PFSK-1 (cell line): ENCODE data around the gene SLC24A1.

Source experiments
- FOXP2 ChIP-seq: optimal IDR thresholded peaks from 2 replicates; pipeline ENCODE3; 2011; ENCODE audit warnings: borderline replicate concordance, control low read depth, inconsistent platforms; ENCODE audit not compliant: insufficient read depth; ENCODE audit errors: extremely low read length, extremely low read depth
- POLR2AphosphoS5 ChIP-seq: IDR thresholded peaks from 2 replicates; pipeline ENCODE4 v1.6.1; 2012; ENCODE audit warnings: low read depth, mild to moderate bottlenecking, control low read depth, low read length, moderate library complexity
- SIN3A ChIP-seq: IDR thresholded peaks from 2 replicates; pipeline ENCODE4 v1.6.1; 2012; ENCODE audit warnings: mild to moderate bottlenecking, low read length, moderate library complexity, borderline replicate concordance; ENCODE audit not compliant: insufficient read depth
- TAF1 ChIP-seq: IDR thresholded peaks from 2 replicates; pipeline ENCODE4 v1.6.1; 2012; ENCODE audit warnings: low read length, control low read depth, borderline replicate concordance; ENCODE audit not compliant: insufficient read depth
- TF ChIP-seq, protein P1 (sequence below), 2 experiments: IDR thresholded peaks; 2 replicates each; pipeline versions ENCODE4 v1.6.1 to v1.8.0; 2011 to 2012; ENCODE audit warnings: low read depth in 2 of 2, low read length in 2 of 2, control low read depth in 1 of 2, inconsistent platforms in 1 of 2, mild to moderate bottlenecking in 1 of 2, moderate library complexity in 1 of 2; ENCODE audit not compliant: insufficient read depth in 1 of 2

DNA sequence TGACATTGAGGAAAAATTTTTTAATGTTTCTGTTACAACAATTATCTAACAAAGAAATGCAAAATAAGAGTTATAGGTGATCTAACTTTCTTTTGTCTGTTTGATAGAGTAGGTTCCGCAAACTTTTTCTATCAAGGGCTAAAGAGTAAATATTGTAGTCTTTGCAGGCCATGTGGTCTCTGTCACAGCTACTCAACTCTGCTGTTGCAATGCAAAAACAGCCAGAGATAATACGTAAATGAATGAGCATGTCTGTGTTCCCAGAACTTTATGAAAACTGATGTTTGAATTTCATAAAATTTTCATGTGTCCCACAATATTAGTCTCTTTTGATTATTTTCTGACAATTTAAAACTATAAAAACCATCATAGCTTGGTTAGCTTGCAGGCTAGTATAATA is 73.3 kb downstream of the SLC24A1 start:
- TF ChIP-seq POLR2AphosphoS5, result no peak
- TF ChIP-seq, protein P1, sequence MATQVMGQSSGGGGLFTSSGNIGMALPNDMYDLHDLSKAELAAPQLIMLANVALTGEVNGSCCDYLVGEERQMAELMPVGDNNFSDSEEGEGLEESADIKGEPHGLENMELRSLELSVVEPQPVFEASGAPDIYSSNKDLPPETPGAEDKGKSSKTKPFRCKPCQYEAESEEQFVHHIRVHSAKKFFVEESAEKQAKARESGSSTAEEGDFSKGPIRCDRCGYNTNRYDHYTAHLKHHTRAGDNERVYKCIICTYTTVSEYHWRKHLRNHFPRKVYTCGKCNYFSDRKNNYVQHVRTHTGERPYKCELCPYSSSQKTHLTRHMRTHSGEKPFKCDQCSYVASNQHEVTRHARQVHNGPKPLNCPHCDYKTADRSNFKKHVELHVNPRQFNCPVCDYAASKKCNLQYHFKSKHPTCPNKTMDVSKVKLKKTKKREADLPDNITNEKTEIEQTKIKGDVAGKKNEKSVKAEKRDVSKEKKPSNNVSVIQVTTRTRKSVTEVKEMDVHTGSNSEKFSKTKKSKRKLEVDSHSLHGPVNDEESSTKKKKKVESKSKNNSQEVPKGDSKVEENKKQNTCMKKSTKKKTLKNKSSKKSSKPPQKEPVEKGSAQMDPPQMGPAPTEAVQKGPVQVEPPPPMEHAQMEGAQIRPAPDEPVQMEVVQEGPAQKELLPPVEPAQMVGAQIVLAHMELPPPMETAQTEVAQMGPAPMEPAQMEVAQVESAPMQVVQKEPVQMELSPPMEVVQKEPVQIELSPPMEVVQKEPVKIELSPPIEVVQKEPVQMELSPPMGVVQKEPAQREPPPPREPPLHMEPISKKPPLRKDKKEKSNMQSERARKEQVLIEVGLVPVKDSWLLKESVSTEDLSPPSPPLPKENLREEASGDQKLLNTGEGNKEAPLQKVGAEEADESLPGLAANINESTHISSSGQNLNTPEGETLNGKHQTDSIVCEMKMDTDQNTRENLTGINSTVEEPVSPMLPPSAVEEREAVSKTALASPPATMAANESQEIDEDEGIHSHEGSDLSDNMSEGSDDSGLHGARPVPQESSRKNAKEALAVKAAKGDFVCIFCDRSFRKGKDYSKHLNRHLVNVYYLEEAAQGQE (IDR thresholded peaks at IDR 0.05; ENCODE audit: insufficient read depth in 1 of 2, low read depth in 2 of 2, low read length in 2 of 2), result no peak
- no peak for TF ChIP-seq SIN3A
- no peak for TF ChIP-seq TAF1
- no peak for TF ChIP-seq FOXP2
